OCI-LY1 (cell line): Measurements from ENCODE around the gene CAMTA1.

Experiments used
- H2AFZ ChIP-seq: fragments of 200-600 bp; sonication (generic), shearing (Covaris generic); 2 replicates; pipeline ENCODE4 v1.6.0; 2014; ENCODE audit warnings: antibody characterized with exemption, mild to moderate bottlenecking, low read length
- H3F3A ChIP-seq: fragments of 200-600 bp; sonication (generic), shearing (Covaris generic); 2 replicates; pipeline ENCODE4 v1.6.0; 2014; ENCODE audit warnings: mild to moderate bottlenecking, antibody characterized with exemption, low read length, moderate library complexity; ENCODE audit not compliant: insufficient read depth
- H3K27ac ChIP-seq: fragments of 200-600 bp; sonication (generic); 2 replicates; pipeline ENCODE4 v1.5.1; 2014; ENCODE audit warnings: low read length, mixed run types, mild to moderate bottlenecking, low read depth; ENCODE audit not compliant: poor library complexity, severe bottlenecking
- H3K27me3 ChIP-seq: fragments of 200-600 bp; sonication (generic); 2 replicates; pipeline ENCODE4 v1.6.0; 2014; ENCODE audit warnings: antibody characterized with exemption, mild to moderate bottlenecking, low read length, moderate library complexity; ENCODE audit not compliant: insufficient read depth
- H3K36me3 ChIP-seq: fragments of 200-600 bp; sonication (generic); 2 replicates; pipeline ENCODE4 v1.6.1; 2014; ENCODE audit warnings: mild to moderate bottlenecking, antibody characterized with exemption, low read length, moderate library complexity, mixed read lengths; ENCODE audit not compliant: insufficient read depth
- H3K4me1 ChIP-seq: fragments of 200-600 bp; sonication (generic); 2 replicates; pipeline ENCODE4 v1.5.1; 2014; ENCODE audit warnings: mild to moderate bottlenecking, low read length, moderate library complexity; ENCODE audit not compliant: insufficient read depth, severe bottlenecking
- H3K4me2 ChIP-seq: fragments of 200-600 bp; sonication (generic), shearing (Covaris generic); 2 replicates; pipeline ENCODE4 v1.6.1; 2014; ENCODE audit warnings: low read length
- H3K4me3 ChIP-seq: fragments of 200-600 bp; sonication (generic); 2 replicates; pipeline ENCODE4 v1.5.1; 2014; ENCODE audit warnings: low read length, low read depth, mild to moderate bottlenecking, mixed read lengths; ENCODE audit not compliant: poor library complexity, severe bottlenecking
- H3K79me2 ChIP-seq: fragments of 200-600 bp; shearing (Covaris generic); 2 replicates; pipeline ENCODE4 v1.6.1; 2016; ENCODE audit warnings: mixed run types, low read length, mixed read lengths; ENCODE audit not compliant: insufficient read depth
- H3K9ac ChIP-seq: fragments of 200-600 bp; sonication (generic), shearing (Covaris generic); 2 replicates; pipeline ENCODE4 v1.6.1; 2014; ENCODE audit warnings: mild to moderate bottlenecking, low read length, mixed read lengths
- H3K9me2 ChIP-seq: fragments of 200-600 bp; sonication (generic), shearing (Covaris generic); 2 replicates; pipeline ENCODE4 v1.6.1; 2014; ENCODE audit warnings: low read depth, mild to moderate bottlenecking, low read length, mixed read lengths
- H3K9me3 ChIP-seq: fragments of 200-600 bp; shearing (Covaris generic); 2 replicates; pipeline ENCODE4 v1.6.1; 2014; ENCODE audit warnings: low read length, mixed read lengths
- H4K20me1 ChIP-seq: fragments of 200-600 bp; sonication (generic), shearing (Covaris generic); 2 replicates; pipeline ENCODE4 v1.6.0; 2016; ENCODE audit warnings: mild to moderate bottlenecking, low read length; ENCODE audit not compliant: insufficient read depth
- EZH2 ChIP-seq: fragments of 200-600 bp; sonication (generic), shearing (Covaris generic); IDR thresholded peaks from 2 replicates; pipeline ENCODE4 v1.8.0; 2017; ENCODE audit warnings: borderline replicate concordance, mixed run types, mild to moderate bottlenecking, antibody characterized with exemption, low read length, moderate library complexity, mixed read lengths
- TF ChIP-seq, protein P1 (sequence below): fragments of 200-600 bp; sonication (generic), shearing (Covaris generic); IDR thresholded peaks from 2 replicates; pipeline ENCODE4 v1.5.1; 2017; ENCODE audit warnings: mild to moderate bottlenecking, antibody characterized with exemption, low read length, moderate library complexity, mixed read lengths

Gene CAMTA1

DNA sequence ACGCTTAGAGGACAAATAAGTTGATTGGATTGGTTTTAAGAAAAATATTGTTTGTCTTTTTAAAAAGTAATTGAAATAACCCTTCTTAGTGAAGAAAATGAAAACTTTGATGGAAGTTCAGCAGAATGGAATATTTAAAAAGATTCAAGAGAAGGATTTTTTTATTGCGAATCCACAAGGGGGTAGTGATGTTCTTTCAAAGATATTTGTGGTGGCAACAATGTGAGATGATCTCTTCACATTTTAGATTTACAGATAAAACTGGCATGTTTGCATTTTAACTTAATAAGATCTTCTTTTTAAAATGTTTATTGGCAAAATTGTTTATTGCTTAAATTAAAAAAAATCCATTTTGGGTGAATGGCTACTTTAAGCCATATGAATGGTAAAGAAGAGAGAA, 8.9 kb downstream of the CAMTA1 start:
- Histone ChIP-seq H3K9ac (no peak overlapping the region), H3K79me2 (peaks cover 82% of the 10 kb centered on the region), H3K4me3 (no peak overlapping the region), H3K9me2 (no peaks in the 10 kb centered on the region), H2AFZ (no peak overlapping the region), H3K9me3 (no peaks in the 10 kb centered on the region), H3K27me3 (no peaks in the 10 kb centered on the region), H4K20me1 (no peaks in the 10 kb centered on the region), H3K27ac (no peak overlapping the region), H3K4me2 (no peak overlapping the region), H3K36me3 (peaks cover 13% of the 10 kb centered on the region; the same call in 1 of the 2 replicates), H3K4me1 (peaks cover 6% of the 10 kb centered on the region), H3F3A (no peaks in the 10 kb centered on the region)
- TF ChIP-seq, protein P1, sequence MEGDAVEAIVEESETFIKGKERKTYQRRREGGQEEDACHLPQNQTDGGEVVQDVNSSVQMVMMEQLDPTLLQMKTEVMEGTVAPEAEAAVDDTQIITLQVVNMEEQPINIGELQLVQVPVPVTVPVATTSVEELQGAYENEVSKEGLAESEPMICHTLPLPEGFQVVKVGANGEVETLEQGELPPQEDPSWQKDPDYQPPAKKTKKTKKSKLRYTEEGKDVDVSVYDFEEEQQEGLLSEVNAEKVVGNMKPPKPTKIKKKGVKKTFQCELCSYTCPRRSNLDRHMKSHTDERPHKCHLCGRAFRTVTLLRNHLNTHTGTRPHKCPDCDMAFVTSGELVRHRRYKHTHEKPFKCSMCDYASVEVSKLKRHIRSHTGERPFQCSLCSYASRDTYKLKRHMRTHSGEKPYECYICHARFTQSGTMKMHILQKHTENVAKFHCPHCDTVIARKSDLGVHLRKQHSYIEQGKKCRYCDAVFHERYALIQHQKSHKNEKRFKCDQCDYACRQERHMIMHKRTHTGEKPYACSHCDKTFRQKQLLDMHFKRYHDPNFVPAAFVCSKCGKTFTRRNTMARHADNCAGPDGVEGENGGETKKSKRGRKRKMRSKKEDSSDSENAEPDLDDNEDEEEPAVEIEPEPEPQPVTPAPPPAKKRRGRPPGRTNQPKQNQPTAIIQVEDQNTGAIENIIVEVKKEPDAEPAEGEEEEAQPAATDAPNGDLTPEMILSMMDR, result peak; percentile 51
- no peak for TF ChIP-seq EZH2

DNA sequence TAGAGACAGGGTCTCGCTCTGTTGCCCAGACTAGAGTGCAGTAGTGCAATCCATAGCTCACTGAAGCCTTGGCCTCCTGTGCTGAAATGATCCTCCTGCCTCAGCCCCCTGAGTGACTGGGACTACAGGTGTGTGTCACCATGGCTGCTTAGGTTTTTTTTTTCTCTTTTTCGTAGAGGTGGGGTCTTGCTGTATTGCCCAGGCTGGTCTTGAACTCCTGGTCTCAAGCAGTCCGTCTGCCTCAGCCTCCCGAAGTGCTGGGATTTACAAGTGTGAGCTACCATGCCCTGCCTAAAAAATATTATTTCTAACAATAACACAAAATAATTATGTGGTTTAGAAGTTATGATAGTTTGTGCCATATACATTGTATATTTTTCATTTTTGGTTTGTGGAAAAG, 9.9 kb downstream of the CAMTA1 start:
- no peak overlapping the region for H2AFZ ChIP-seq
- no peak overlapping the region for H3K27ac ChIP-seq
- H3K4me3 ChIP-seq, result no peak overlapping the region
- H3K79me2 ChIP-seq, result peaks cover 81% of the 10 kb centered on the region
- peaks cover 3% of the 10 kb centered on the region for H3K4me1 ChIP-seq
- H3K27me3 ChIP-seq, result no peaks in the 10 kb centered on the region
- no peaks in the 10 kb centered on the region for H3F3A ChIP-seq
- no peaks in the 10 kb centered on the region for H4K20me1 ChIP-seq
- no peak for TF ChIP-seq EZH2
- TF ChIP-seq, protein P1, result no peak
- peaks cover 13% of the 10 kb centered on the region; the same call in 1 of the 2 replicates for H3K36me3 ChIP-seq
- no peak overlapping the region for H3K9ac ChIP-seq
- no peaks in the 10 kb centered on the region for H3K9me3 ChIP-seq
- H3K9me2 ChIP-seq, result no peaks in the 10 kb centered on the region
- no peak overlapping the region for H3K4me2 ChIP-seq

- Histone ChIP-seq H3K4me1 (peaks cover 7% of the 10 kb centered on the region), H3K9me3 (no peaks in the 10 kb centered on the region), H4K20me1 (no peaks in the 10 kb centered on the region), H3K27me3 (no peaks in the 10 kb centered on the region), H3K79me2 (peaks cover 81% of the 10 kb centered on the region), H3K27ac (no peak overlapping the region), H3K9ac (no peak overlapping the region), H3F3A (no peaks in the 10 kb centered on the region), H3K4me3 (no peak overlapping the region), H3K4me2 (no peak overlapping the region), H3K36me3 (peaks cover 13% of the 10 kb centered on the region; the same call in 1 of the 2 replicates), H3K9me2 (no peaks in the 10 kb centered on the region), H2AFZ (no peak overlapping the region)
- TF ChIP-seq, protein P1, result no peak
- TF ChIP-seq EZH2, result no peak
Measured at GRCh38 chr1:6795661-6796060, 10.4 kb downstream of the CAMTA1 start.
